ENCODE results near the gene FIG4.

FIG4 gene

DNA sequence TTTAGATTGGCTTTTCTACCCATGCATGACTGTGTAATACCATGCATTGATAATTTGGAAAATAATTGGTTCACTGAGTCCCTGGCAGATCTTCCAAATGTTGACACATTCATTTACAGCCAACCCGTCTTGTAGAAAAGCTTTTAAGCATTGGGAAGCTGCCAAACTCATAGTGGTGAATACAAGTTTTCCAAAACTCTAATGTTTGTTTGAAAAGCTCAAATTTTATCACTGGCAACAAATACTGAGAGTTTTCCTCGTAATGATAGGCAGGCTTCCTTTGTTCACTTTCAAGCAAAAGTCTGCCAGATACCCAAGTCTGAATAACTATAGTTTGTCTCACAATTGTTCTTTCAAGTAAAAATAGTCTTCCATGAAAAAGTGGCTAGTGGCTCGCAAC lies 143.0 kb downstream of the FIG4 start:
- TF ChIP-seq, protein P1, sequence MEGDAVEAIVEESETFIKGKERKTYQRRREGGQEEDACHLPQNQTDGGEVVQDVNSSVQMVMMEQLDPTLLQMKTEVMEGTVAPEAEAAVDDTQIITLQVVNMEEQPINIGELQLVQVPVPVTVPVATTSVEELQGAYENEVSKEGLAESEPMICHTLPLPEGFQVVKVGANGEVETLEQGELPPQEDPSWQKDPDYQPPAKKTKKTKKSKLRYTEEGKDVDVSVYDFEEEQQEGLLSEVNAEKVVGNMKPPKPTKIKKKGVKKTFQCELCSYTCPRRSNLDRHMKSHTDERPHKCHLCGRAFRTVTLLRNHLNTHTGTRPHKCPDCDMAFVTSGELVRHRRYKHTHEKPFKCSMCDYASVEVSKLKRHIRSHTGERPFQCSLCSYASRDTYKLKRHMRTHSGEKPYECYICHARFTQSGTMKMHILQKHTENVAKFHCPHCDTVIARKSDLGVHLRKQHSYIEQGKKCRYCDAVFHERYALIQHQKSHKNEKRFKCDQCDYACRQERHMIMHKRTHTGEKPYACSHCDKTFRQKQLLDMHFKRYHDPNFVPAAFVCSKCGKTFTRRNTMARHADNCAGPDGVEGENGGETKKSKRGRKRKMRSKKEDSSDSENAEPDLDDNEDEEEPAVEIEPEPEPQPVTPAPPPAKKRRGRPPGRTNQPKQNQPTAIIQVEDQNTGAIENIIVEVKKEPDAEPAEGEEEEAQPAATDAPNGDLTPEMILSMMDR (IDR thresholded peaks at IDR 0.05; ENCODE audit: control insufficient read depth, insufficient read depth, low read depth, low read length, missing control alignments) = no peak
- H3K4me3 ChIP-seq (ENCODE audit: control insufficient read depth, low read depth, low read length) = no peak overlapping the region
- DNase-seq (ENCODE audit: low read depth) = no peak

DNA sequence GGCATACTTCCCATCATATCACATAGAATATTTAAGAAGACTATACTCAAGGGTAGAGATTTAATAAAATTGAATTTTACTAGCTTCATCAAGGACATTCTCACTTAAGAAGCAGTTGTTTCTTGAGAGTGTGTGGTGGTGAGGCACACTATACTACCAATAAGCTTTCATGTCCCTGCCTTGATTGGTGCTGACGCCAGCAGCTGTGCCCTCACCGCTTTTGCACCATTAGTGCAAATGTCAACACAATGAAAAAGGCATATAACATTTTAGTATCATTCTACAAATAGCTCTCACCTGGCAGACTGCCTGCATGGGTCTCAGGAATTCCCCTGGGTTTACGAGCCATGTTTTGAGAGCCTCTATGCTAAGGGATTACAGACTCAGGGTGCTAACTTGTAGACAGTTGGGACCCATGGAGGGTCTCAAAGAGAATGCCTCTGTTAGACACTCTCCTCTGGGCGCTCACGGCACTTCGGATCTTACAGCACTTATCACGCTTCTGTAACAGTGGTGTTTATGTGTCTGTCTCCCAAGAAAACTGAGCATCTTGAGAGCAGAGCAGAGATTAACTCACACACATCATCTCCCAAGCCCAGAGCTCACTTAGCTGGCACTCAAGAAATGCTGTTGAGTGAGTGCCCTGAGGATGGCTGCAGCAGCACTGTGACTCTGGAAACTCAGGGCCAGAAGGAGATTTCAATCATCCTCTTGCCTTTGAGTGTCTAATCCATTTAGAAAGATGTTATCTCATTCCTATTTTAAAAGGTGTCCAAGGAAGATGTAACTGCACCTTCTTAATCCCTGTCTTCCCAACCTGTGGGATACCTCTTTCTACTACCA lies 143.7 kb downstream of the FIG4 start:
- H3K4me3 ChIP-seq (ENCODE audit: control insufficient read depth, low read depth, low read length) = no peak overlapping the region
- DNase-seq (ENCODE audit: low read depth) = no peak
- TF ChIP-seq, protein P1 (IDR thresholded peaks at IDR 0.05; ENCODE audit: control insufficient read depth, insufficient read depth, low read depth, low read length, missing control alignments) = no peak

DNA sequence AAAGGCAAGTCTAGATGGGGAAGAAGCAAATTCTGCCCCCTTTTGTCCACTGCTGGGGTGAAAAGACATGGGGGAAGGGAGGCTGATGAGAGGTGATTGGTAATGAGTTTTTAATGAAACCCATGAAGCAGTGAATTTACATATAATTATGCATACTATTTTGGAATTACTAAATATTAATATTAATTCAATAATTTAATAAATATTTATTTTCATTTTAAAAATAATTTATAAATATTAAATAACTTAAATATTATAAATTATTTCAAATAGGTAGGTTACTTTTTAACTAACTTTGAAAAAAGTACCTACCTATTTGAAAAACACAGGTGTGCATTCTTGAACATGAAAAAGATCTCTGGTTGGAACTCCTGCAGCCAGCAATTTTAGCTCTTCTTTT lies 148.9 kb downstream of the FIG4 start:
- TF ChIP-seq, protein P1 (IDR thresholded peaks at IDR 0.05; ENCODE audit: control insufficient read depth, insufficient read depth, low read depth, low read length, missing control alignments) = no peak
- no peak for DNase-seq (ENCODE audit: low read depth)
- no peak overlapping the region for H3K4me3 ChIP-seq (ENCODE audit: control insufficient read depth, low read depth, low read length)

DNA sequence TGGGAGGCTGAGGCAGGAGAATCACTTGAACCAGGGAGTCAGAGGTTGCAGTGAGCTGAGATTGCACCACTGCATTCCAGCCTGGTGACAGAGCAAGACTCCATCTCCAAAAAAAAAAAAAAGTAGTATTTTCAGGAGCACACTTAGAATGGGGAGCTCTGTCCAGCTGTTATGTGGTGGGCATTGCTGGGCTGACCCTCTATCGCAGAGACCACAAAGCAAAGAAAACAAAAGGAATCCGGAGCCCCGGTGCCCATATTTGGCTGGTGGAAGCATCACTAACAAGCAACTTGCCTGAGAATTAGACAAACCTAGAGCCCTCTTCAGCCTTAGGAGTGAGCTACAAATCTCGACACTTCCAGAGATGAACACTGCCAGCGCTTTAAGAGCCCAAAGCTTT lies 149.7 kb downstream of the FIG4 start:
- no peak overlapping the region for H3K4me3 ChIP-seq (ENCODE audit: control insufficient read depth, low read depth, low read length)
- DNase-seq (ENCODE audit: low read depth) = no peak
- TF ChIP-seq, protein P1 (IDR thresholded peaks at IDR 0.05; ENCODE audit: control insufficient read depth, insufficient read depth, low read depth, low read length, missing control alignments) = no peak

DNA sequence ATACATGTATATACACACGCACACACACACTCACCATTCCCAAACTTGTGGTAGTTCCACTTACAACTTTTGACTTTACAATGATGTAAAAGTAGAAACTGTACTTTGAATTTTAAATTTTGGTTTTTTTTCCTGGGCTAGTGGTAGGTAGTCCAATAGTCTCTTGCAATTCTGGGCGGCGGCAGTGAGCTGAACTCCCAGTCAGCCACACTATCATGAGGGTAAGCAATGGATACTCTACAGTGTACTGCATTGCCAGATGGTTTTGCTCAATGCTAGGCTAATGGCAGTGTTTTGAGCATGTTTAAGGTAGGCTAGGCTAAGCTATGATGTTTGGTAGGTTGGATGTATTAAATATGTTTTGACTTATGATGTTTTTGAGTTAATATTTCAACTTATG lies 150.8 kb downstream of the FIG4 start:
- TF ChIP-seq, protein P1 (IDR thresholded peaks at IDR 0.05; ENCODE audit: control insufficient read depth, insufficient read depth, low read depth, low read length, missing control alignments) = no peak
- no peak for DNase-seq (ENCODE audit: low read depth)
- no peak overlapping the region for H3K4me3 ChIP-seq (ENCODE audit: control insufficient read depth, low read depth, low read length)

DNA sequence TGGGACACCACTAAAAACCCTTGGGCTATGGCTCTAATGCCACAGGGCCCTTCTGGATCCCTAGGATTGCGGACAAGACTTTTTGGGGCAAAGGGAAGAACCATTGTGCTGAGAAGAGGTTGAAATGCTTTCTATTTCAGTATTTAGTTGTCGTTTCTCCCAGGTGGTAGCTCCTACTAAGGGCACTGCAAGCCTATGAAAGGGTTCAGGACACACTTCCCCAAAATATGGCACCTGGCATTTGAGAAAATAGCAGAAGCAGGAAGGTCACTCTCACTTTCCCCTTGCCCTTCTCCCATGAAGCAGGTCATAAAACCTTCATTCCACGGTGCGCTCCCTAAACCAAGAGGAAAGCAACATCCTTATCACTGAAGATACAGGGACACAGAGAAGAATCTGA lies 161.6 kb downstream of the FIG4 start:
- DNase-seq (ENCODE audit: low read depth) = no peak
- H3K4me3 ChIP-seq (ENCODE audit: control insufficient read depth, low read depth, low read length) = no peak overlapping the region
- TF ChIP-seq, protein P1 (IDR thresholded peaks at IDR 0.05; ENCODE audit: control insufficient read depth, insufficient read depth, low read depth, low read length, missing control alignments) = no peak
